ENCODE data around the gene RAET1G.

DNA sequence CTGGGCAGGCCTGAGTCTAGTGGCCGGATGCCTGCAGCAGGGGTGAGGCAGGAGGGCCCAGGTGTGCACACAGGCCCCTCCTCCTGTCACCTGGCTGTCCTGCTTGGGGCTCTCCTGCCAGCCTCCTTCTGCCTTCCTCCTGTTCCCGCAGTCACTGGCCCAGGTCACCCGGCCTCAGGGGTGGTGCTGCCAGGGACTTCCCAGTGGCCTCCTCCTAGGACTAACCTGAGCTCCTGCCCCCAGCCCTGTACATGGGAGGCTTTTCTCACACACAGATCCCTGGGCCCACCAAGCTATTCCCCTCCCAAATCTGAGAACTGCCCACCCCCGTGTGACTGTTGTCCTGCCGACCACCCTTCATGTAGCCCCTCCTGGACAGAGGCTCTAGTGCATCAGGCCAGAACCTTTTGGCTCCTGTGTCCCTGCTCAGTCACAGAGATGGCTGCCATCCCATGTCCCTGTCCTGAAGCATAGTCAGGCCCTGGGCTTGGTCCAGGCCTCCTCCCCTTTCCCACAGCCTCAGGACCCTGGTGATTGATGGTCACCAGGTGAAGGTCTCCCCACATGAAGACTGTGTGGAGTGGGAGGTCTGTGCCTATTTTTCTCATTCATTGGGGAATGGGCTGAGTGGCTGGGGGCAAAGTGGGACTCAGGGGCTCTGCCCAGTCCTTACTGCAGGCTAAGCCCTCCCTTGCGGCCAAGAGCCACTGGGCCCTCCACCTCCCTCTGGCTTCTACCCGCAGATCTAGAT is 39.7 kb upstream of the RAET1G start:
- TF ChIP-seq HOXB6 (CRISPR knock-in tag; IDR thresholded peaks at IDR 0.05; ENCODE audit: borderline replicate concordance) (no peak), HMGXB4 (CRISPR knock-in tag; IDR thresholded peaks at IDR 0.05) (no peak), CHD7 (IDR thresholded peaks at IDR 0.05; ENCODE audit: low read depth, low read length) (no peak), CREB5 (CRISPR knock-in tag; IDR thresholded peaks at IDR 0.05) (no peak), L3MBTL2 (IDR thresholded peaks at IDR 0.05) (no peak), POLR2AphosphoS5 (IDR thresholded peaks at IDR 0.05; ENCODE audit: control insufficient read depth, insufficient read depth, low read depth, low read length) (no peak), TRIM24 (IDR thresholded peaks at IDR 0.05) (no peak)
